Mesodermal cell (in vitro differentiated cells): ENCODE data around the gene SLCO3A1. TPM values are rescaled to one million over a fixed set of nuclear protein-coding genes. Genes with fewer than 3 reads are reported as not detected.

Experiments
- H3K27ac ChIP-seq: 2 replicates; pipeline ENCODE4 v1.7.0; 2013; ENCODE audit warnings: mild to moderate bottlenecking, low read depth, low read length, moderate library complexity; ENCODE audit not compliant: severe bottlenecking
- H3K36me3 ChIP-seq: 2 replicates; pipeline ENCODE4 v1.7.1; 2013; ENCODE audit warnings: mild to moderate bottlenecking, low read length, moderate library complexity; ENCODE audit not compliant: control insufficient read depth, insufficient read depth
- H3K4me1 ChIP-seq: one replicate; pipeline ENCODE4 v1.7.1; 2013; ENCODE audit warnings: mild to moderate bottlenecking, low read length; ENCODE audit not compliant: insufficient read depth, control insufficient read depth, poor library complexity, severe bottlenecking
- H3K4me3 ChIP-seq: 2 replicates; pipeline ENCODE4 v1.7.0; 2013; ENCODE audit warnings: low read length, control low read depth, mild to moderate bottlenecking; ENCODE audit not compliant: insufficient read depth, poor library complexity, severe bottlenecking; ENCODE audit errors: extremely low read depth
- H3K9me3 ChIP-seq: 2 replicates; pipeline ENCODE4 v1.7.1; 2013; ENCODE audit warnings: mild to moderate bottlenecking, low read length, moderate library complexity; ENCODE audit not compliant: control insufficient read depth
- WGBS, 2 experiments: methylation state at CpG; one replicate each; pipeline ENCODE4 v1.1.5; 2013; ENCODE audit warnings: missing lambda C conversion rate in 2 of 2; ENCODE audit not compliant: insufficient coverage in 2 of 2; 5-methylcytosine and 5-hydroxymethylcytosine counted together
- polyA plus RNA-seq, 2 experiments: library from polyadenylated mRNA; stranded (reverse); fragments of 50-300 nt; gene quantifications; one replicate each; pipeline ENCODE4 v1.2.3, GENCODE V29; 2013

SLCO3A1 gene
- 11.4 TPM for polyA plus RNA-seq (2013, experiment 1 of 2)
- 9.7 TPM for polyA plus RNA-seq (2013, experiment 2 of 2)

- H3K9me3 ChIP-seq = no peaks in the 10 kb centered on the region
- no peaks in the 10 kb centered on the region for H3K36me3 ChIP-seq
- H3K27ac ChIP-seq = no peak within 1 kb of the TSS
- peak within 1 kb of the TSS; percentile 66 for H3K4me3 ChIP-seq
- WGBS, 2 experiments = 1% methylated on average over 16 to 27 of the region's 67 CpGs
- H3K4me1 ChIP-seq = no peaks in the 10 kb centered on the region
These were observed at the start of gene SLCO3A1 for GRCh38 chr15:91853511-91853947. Gene SLCO3A1, plus strand, starts transcription at chr15:91853708.

- Histone ChIP-seq H3K4me1 (no peaks in the 10 kb centered on the region), H3K27ac (no peak overlapping the region), H3K9me3 (no peaks in the 10 kb centered on the region), H3K4me3 (no peak overlapping the region), H3K36me3 (no peaks in the 10 kb centered on the region)
- WGBS, 2 experiments = 86 to 90% methylated on average over 1 to 2 of the region's 6 CpGs
These were observed 46.4 kb upstream of the SLCO3A1 start for GRCh38 chr15:91807122-91807521.

DNA sequence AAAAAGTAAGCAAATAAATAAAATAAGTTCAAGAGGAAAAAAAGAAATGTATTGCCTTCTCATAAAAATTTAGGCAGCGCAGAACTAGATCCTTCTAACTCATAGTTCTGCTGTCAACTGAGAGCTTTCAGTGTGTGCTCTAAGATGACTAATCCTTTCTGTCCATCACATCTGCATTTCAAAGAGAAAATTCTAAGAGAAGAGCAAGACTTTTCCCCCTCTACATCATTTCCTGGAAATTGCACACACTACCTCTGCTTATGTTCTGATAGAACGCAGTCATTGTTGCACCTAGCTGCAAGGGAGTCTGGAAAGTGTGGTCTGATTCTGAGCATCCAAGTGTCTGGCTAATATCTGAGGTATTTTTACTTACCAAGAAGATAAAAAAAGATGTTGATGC, 39.6 kb upstream of the SLCO3A1 start:
- no peak overlapping the region for H3K27ac ChIP-seq
- H3K36me3 ChIP-seq = no peaks in the 10 kb centered on the region
- no peak overlapping the region for H3K4me3 ChIP-seq
- H3K9me3 ChIP-seq = peaks cover 4% of the 10 kb centered on the region
- 100% methylated on average over 1 of the region's 2 CpGs; no CpG with 5 or more reads in 1 of the 2 experiments for WGBS, 2 experiments
- H3K4me1 ChIP-seq = no peaks in the 10 kb centered on the region

DNA sequence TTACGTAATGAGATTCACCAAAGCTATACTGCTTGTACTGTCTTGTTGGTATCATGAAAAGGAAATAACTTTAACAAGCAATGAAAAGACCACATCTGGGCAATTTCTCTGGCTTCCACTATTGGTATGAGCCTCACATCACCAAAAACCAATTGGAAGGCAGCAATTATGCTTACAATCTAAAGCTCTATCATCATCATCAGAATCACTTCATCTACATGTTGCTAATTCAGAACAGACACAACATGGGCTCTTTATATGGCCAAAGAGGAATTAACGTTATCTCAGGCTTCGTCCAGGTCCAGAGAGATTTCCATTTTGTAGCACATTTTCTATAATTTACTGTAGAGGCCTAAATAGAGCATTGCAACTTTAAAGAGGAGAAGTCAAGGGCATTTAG, 36.6 kb upstream of the SLCO3A1 start:
- WGBS, 2 experiments = no CpG with 5 or more reads among the region's 3 CpGs
- no peak overlapping the region for H3K27ac ChIP-seq
- no peak overlapping the region for H3K4me3 ChIP-seq
- no peaks in the 10 kb centered on the region for H3K4me1 ChIP-seq
- peaks cover 4% of the 10 kb centered on the region for H3K9me3 ChIP-seq
- H3K36me3 ChIP-seq = no peaks in the 10 kb centered on the region

DNA sequence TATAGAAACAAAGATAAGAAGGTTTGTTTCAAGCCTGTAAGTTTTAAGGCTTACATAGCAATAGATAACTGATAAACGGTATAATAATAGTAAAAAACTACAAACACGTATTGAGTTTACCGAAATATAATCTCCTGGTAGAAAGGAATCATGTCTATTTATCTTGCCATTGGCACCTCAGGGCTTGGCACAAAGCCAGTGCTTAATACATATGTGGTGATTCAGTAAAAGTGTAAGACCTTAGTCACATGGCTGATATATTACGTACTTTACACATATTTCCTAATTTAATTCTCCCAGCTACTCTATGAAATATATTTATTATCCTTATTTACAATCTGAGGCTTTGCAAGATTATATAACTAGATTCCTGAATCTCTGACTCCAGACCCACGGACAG, 32.0 kb upstream of the SLCO3A1 start:
- Histone ChIP-seq H3K27ac (no peak overlapping the region), H3K4me3 (no peak overlapping the region), H3K4me1 (no peaks in the 10 kb centered on the region), H3K9me3 (no peaks in the 10 kb centered on the region), H3K36me3 (no peaks in the 10 kb centered on the region)
- WGBS, 2 experiments = 71% methylated on average over 1 of the region's 5 CpGs; no CpG with 5 or more reads in 1 of the 2 experiments

DNA sequence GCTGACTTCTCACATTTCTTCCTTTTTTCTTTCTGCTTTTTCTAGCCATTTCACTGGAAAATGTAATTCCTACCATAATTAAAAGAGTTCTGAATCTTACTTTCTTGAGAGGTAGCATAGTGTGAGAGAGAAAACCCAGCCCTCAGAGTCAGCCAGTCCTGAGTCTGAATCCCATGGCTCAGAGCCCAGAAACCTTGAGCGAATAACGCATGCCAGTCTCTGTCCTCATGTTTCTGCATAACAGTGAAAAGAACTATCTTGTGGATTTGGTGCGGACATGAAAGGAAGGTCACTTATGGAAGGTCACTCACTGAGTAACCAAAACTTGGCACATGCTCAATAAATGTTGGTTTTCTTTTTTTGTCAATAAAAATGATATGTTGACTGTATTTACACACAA, 29.3 kb upstream of the SLCO3A1 start:
- H3K36me3 ChIP-seq = no peaks in the 10 kb centered on the region
- whole genome bisulfite sequencing, 2 experiments = 74 to 77% methylated on average over 2 to 3 of the region's 3 CpGs
- no peaks in the 10 kb centered on the region for H3K4me1 ChIP-seq
- no peak overlapping the region for H3K4me3 ChIP-seq
- no peaks in the 10 kb centered on the region for H3K9me3 ChIP-seq
- H3K27ac ChIP-seq = no peak overlapping the region

DNA sequence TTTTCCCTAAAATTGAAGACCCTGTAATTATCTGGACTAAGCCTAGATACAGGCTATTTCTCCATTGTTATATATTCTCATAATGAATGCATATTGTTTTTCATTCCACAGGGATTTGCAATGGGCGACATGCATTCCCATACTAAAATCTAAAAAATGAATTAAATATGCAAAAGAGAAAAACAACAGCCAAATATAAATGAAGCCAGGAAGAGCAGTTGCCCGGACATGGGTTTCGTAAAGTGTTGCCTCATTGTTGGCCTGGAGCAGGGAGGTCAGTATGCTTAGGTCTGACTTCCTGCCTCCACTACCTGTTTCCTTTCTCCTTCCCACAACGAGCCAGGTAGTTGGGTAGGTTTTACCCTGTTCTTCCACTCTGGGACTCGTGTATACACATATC, 27.1 kb upstream of the SLCO3A1 start:
- WGBS, 2 experiments = 60 to 80% methylated on average over 1 of the region's 5 CpGs
- Histone ChIP-seq H3K4me3 (no peak overlapping the region), H3K9me3 (no peaks in the 10 kb centered on the region), H3K27ac (no peak overlapping the region), H3K36me3 (no peaks in the 10 kb centered on the region), H3K4me1 (no peaks in the 10 kb centered on the region)

DNA sequence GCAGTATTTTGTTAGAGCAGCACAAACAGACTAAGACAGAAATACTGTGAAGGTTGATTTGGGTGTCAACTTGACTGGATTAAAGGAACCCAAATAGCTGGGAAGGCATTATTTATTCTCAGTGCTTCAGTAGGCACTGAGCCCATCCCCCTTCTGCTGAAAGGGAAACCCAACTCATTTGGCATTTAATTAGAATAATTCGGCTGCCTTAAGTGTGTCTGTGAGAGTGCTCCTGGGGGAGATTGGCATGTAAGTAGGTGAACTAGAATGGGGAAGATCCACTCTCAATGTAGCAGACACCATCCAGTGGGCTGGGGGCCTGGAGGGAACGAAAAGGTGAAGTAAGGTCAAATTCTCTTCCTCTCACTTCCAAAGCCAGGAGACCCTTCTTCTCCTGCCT, 20.5 kb upstream of the SLCO3A1 start:
- Histone ChIP-seq H3K9me3 (no peaks in the 10 kb centered on the region), H3K4me1 (no peaks in the 10 kb centered on the region), H3K4me3 (no peak overlapping the region), H3K36me3 (no peaks in the 10 kb centered on the region), H3K27ac (no peak overlapping the region)
- 86 to 100% methylated on average over 1 of the region's 2 CpGs for WGBS, 2 experiments

DNA sequence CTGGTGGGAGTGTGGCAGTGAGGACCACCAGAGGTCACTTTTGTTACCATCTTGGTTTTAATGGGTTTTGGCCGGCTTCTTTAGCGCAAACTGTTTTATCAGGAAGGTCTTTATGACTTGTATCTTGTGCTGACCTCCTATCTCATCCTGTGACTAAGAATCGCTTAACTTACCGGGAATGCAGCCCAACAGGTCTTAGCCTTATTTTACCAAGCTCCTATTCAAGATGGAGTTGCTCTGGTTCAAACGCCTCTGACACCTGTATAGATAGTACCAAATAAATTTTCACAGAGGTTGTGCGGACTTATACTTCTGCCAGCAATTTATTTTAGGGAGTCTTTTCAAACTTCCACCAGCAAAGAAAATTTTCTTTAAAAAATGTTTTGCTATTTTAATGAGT, 13.6 kb upstream of the SLCO3A1 start:
- Histone ChIP-seq H3K4me3 (no peak overlapping the region), H3K27ac (no peak overlapping the region), H3K4me1 (no peaks in the 10 kb centered on the region), H3K36me3 (no peaks in the 10 kb centered on the region), H3K9me3 (no peaks in the 10 kb centered on the region)
- WGBS, 2 experiments = 85 to 100% methylated on average over 2 to 3 of the region's 6 CpGs

DNA sequence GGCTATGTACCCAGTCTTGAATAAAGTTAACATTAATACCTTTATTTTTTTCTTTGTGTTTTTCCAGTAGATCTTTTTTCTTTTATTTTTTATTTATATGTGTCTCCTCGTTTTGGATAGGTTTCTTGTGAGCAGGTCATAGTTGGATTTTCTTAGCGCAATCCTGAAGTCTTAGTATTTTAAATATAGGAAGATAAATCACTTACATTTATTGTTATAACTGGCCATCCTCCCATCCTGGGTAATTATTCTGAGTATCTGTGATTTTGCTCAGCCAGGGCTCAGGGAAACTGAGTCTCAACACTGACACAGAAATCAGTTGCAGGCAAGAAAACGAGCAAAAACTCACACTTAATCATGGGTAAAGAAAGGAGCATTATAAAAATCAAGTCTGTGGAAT, 11.6 kb upstream of the SLCO3A1 start:
- no CpG with 5 or more reads among the region's 3 CpGs for WGBS, 2 experiments
- no peaks in the 10 kb centered on the region for H3K36me3 ChIP-seq
- H3K9me3 ChIP-seq = no peaks in the 10 kb centered on the region
- H3K4me3 ChIP-seq = no peak overlapping the region
- no peaks in the 10 kb centered on the region for H3K4me1 ChIP-seq
- H3K27ac ChIP-seq = no peak overlapping the region

- Histone ChIP-seq H3K4me3 (no peak overlapping the region), H3K9me3 (no peaks in the 10 kb centered on the region), H3K36me3 (no peaks in the 10 kb centered on the region), H3K4me1 (no peaks in the 10 kb centered on the region), H3K27ac (no peak overlapping the region)
- 76 to 87% methylated on average over 2 to 3 of the region's 3 CpGs for WGBS, 2 experiments
These were observed 9.2 kb upstream of the SLCO3A1 start for GRCh38 chr15:91844341-91844740.
